T-helper 22 cell (primary cell): ENCODE results near the gene BMP7.
"Not testable (repeated sequence)": the region's sequence is repeated elsewhere in the genome, so short reads cannot be mapped to it uniquely, and the experiment has no call there.

Experiments
- DNase-seq: peaks from one replicate; pipeline ENCODE4 v3.0.0-alpha.2; 2020; ENCODE audit warnings: low read depth

BMP7 gene

DNA sequence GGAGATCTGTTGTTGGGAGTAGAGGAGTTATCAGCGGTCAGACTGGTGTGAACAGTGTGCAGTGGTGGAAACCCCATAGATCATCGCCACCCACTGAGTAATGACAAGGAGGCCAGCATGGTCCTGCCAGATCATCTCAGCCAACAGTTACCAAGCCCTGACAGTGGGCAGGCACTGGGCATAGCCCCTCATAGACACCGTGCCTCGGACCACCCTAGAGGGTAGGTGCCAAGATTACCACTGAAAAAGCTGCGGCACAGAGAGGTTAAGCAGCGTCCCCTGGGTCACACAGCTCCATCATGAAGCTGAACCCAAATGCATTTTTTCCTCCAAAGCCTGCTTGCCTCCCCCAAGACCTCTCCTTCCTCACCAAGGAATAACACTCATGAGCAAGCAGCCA, 21.5 kb upstream of the BMP7 start:
- no peak for DNase-seq

DNA sequence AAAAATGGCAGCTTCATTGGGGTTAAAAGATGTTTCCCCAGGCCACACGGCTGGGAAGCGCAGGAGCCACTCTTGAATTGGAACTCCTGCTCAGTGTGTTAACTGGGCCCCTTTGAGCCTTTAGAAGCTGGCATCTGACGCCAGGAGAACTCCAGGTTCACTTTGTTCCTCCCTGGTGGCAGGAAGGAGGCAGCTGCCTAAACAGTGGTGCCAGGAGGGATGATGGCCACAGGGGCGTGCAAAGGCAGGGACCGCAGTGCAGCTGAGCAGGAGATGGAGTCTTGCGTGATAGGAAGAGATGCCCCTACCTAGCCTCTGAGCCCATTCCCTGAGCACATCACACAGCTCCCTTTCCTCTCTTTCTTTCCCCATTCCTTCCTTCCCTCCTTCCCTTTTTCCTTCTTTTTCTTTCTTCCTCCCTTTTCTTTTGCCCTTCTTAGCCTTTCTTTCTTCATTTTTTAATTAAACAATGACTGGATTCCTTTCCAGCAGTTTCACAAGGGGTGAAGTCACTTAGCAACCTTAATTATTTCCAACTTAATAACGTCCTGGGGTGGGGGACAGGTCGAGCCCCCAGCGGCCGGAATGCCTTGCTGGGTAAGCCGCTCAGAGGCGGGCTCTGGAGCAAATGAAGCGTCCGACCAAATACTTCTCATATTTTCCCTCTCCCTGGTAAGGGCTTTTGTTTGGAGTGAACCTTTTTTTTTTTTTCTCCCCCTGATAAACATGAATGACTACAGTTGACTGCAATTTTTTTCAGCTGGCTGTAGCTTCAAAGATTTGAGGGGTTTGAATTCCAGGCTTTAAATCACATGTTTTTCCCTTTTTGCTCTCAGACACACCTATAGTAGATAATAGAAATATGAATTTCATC, 20.8 kb upstream of the BMP7 start:
- no peak for DNase-seq

- DNase-seq: no peak
These were observed 17.4 kb upstream of the BMP7 start for GRCh38 chr20:57283860-57284259.

DNA sequence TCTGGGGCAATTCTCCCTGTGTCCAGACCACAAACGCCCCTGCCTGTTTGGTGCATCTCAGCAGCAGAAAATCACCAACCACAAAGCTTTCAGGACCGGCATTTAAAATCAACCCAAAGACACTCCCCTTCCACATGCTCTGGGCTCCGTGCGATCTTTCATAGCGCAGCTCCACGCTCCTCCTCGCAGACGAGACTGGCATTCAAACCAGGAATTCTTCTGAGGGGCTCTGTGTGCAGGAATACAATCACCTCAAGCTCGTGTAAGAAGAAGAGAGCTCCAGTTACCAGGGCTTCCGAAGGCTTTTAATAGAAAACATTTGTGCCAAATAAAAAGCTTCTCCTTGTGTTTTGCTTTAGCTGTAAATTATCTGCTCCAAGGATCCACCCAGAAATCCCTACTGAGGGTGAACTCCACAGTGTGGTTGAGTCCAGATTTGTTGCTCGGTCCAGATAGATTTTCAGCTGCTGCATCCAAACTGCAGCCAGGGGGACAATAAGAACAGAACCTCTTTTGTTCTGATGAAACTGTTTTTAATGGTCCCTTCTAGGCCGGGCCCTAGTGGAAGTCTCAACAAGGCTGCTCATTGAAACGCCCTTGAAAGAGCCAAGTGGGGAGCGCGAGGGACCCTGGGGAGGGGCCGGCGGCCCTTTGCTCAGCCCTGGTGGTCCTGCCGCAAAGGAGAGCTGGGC, 16.4 kb upstream of the BMP7 start:
- DNase-seq: no peak

DNA sequence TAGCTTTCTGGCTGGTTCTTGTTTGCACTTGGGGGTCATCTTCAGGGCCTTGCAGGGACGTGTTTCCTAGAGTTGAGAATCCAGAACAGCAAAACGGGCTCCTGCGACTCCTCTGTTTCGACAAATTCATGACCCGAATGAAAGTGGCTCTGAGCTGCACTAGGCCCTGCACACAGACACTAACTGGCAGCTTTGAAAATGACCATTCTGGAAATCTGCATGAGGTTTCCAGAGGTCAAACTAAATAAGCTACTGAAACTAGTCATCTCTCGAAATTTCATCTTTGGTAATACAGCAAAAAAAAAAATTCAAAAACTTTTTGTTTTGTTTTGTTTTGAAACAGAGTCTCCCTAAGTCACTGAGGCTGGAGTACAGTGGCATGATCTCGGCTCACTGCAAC, 15.5 kb upstream of the BMP7 start:
- no peak for DNase-seq

- no peak for DNase-seq
These were observed 13.8 kb upstream of the BMP7 start for GRCh38 chr20:57280221-57280620.

DNA sequence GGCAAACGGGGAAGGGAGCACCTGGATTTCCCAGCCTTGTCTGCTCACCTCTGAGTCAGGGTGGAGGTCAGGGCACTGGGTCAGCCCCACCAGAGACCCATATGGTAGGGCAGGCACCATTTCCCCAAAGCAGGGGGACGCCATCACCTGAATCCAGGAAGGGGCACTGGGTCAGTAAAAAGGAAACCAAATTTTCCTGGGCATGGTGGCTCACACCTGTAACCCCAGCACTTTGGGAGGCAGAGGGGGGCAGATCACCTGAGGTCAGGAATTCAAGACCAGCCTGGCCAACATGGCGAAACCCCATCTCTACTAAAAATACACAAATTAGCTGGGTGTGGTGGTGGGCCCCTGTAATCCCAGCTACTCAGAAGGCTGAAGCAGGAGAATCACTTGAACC, 13.1 kb upstream of the BMP7 start:
- DNase-seq: not testable (repeated sequence)

GRCh38 chr20:57278457-57278856, 12.0 kb upstream of the BMP7 start:
- no peak for DNase-seq

GRCh38 chr20:57277398-57278105, 11.1 kb upstream of the BMP7 start:
- no peak for DNase-seq

DNA sequence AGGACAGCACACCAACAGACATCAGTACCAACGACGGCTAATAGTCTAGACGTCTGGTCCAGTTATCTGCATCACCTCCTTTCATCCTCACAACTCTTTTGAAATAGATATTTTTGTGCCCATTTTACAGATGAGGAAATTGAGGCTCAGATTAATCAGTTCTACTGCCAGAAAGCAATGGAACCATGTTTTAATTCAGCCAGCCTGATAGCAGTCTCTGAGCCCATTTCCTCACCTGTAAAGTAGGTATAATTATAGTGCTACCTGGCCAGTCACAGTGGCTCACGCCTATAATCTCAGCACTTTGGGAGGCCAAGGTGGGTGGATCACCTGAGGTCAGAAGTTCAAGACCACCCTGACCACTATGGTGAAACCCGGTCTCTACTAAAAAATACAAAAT, 9.8 kb upstream of the BMP7 start:
- DNase-seq: no peak

DNA sequence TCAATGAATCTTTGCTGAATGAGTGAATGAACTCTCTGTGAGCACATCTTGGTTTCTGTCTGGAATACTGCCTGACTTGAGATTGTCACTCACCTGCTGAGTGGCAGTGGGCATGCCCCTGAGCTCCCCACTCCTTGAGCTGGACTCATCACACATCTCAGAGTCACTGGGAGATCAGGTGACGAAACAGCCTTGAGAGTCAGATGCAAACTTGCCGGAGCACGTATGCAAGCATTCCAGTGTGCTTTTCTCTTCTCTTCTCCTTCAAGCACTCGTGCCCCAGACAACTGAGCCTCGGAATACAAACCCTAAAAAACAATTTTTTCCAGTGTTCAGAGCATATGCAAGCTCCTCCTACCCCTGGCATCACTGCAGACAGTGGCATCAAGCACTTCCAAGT, 9.4 kb upstream of the BMP7 start:
- no peak for DNase-seq

- DNase-seq: no peak
These were observed 8.9 kb upstream of the BMP7 start for GRCh38 chr20:57275334-57275733.

GRCh38 chr20:57274846-57275245, 8.4 kb upstream of the BMP7 start:
- DNase-seq: no peak

GRCh38 chr20:57274299-57274698, 7.9 kb upstream of the BMP7 start:
- DNase-seq: no peak

GRCh38 chr20:57272883-57273535, 6.6 kb upstream of the BMP7 start:
- no peak for DNase-seq

- no peak for DNase-seq
These were observed 4.0 kb upstream of the BMP7 start for GRCh38 chr20:57270204-57270984.

GRCh38 chr20:57269148-57269984, 2.9 kb upstream of the BMP7 start:
- DNase-seq: no peak

DNA sequence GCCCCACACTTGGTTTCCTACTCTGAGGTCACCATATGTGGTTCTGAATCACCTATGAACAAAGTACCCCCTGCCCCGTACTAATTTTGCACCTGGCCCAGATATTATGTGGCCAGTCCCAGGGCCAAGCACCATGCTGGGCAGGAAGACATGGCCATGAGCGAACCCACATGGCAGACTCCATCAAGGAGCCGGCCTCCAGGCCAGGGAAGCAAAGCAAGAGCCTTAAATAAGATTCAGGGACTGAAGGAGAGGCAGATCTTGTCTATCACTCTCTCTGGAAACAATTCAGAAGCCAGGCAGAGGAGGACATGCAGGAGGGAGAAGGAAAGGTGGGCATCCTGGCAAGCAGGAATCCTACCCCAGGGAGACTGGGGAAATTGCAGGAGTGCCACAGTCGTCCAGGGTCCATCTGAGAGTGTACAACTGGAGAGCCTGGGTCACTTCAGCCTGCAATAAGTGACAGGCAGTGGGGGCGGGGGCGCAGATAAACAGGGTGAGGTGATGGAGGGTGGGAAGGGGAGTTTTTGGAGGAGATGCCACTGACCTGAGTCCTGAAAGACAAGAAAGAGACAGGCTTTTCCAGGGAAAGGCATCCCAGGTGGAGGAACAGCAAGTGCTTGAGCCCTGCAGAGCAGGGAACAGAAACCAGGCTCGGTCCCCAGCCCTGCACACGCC, 2.1 kb upstream of the BMP7 start:
- DNase-seq: no peak

GRCh38 chr20:57267158-57267821, 849 bp upstream of the BMP7 start:
- no peak for DNase-seq

DNA sequence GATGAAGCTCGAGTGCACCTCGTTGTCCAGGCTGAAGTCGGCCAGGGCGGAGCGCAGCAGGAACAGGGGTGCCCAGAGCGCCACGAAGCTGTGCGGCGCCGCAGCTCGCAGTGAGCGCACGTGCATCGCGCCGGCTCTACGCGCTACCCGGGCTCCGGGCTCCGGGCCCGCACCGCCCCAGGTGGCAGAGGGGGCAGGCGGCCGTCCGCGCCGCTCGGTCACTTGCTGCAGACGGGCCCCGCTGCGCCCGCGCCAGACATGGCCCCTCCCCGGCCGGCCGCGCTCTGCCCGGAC, 497 bp downstream of the BMP7 start:
- DNase-seq: no peak
